ENCODE results near the gene LEKR1.

LEKR1 gene

DNA sequence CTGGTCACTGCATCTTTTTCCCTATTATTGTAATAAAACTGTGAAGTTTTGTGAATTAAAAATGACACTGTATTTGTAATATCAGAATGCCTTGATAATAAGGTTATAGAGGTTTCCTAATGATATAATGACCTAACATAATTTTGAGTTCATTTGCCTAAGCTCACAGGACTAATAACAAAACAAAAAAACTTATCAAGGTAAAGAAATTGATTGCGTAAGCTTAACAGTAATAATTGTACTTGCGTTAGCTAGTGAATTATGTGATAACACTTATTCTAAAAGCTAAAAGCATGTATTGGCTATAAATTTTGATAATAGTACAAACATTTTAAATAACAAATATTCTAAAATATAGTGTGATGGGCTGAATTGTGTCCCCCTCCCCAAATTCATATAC is 112.6 kb downstream of the LEKR1 start:
- DNase-seq (ENCODE audit: low spot score) = no peak
- TF ChIP-seq, protein P1, sequence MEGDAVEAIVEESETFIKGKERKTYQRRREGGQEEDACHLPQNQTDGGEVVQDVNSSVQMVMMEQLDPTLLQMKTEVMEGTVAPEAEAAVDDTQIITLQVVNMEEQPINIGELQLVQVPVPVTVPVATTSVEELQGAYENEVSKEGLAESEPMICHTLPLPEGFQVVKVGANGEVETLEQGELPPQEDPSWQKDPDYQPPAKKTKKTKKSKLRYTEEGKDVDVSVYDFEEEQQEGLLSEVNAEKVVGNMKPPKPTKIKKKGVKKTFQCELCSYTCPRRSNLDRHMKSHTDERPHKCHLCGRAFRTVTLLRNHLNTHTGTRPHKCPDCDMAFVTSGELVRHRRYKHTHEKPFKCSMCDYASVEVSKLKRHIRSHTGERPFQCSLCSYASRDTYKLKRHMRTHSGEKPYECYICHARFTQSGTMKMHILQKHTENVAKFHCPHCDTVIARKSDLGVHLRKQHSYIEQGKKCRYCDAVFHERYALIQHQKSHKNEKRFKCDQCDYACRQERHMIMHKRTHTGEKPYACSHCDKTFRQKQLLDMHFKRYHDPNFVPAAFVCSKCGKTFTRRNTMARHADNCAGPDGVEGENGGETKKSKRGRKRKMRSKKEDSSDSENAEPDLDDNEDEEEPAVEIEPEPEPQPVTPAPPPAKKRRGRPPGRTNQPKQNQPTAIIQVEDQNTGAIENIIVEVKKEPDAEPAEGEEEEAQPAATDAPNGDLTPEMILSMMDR (IDR thresholded peaks at IDR 0.05; ENCODE audit: borderline replicate concordance, control extremely low read depth, extremely low read depth, insufficient read depth, missing control alignments) = no peak
- in situ Hi-C loops (cut with MboI; ENCODE audit: low sequenced_read_pairs, unreplicated experiment) = no loop called here

DNA sequence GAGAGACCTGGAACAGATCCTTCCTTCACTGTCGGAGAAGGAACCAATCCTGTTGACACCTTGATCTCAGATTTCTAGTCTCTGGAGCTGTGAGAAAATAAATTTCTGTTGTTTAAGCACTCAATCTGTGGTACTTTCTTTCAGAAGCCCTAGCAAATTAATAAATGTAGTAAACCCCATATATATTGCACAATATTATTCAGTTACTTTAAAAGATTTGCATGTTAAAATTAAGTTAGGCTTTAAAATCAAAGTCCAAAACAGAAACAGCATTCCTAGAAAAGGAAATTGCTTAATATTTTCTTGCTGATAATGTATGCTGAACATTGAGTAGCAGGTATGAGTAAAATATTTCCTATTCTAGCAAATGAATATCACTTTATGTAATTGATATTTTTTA is 113.2 kb downstream of the LEKR1 start:
- no peak for DNase-seq (ENCODE audit: low spot score)
- TF ChIP-seq, protein P1 (IDR thresholded peaks at IDR 0.05; ENCODE audit: borderline replicate concordance, control extremely low read depth, extremely low read depth, insufficient read depth, missing control alignments) = no peak
- in situ Hi-C loops (cut with MboI; ENCODE audit: low sequenced_read_pairs, unreplicated experiment) = no loop called here

GRCh38 chr3:156941311-156941710 is 115.2 kb downstream of the LEKR1 start:
- TF ChIP-seq, protein P1 (IDR thresholded peaks at IDR 0.05; ENCODE audit: borderline replicate concordance, control extremely low read depth, extremely low read depth, insufficient read depth, missing control alignments) = no peak
- in situ Hi-C loops (cut with MboI; ENCODE audit: low sequenced_read_pairs, unreplicated experiment) = no loop called here
- DNase-seq (ENCODE audit: low spot score) = no peak

GRCh38 chr3:156948402-156949210 is 122.5 kb downstream of the LEKR1 start:
- DNase-seq (ENCODE audit: low spot score) = no peak
- in situ Hi-C loops (cut with MboI; ENCODE audit: low sequenced_read_pairs, unreplicated experiment) = no loop called here
- TF ChIP-seq, protein P1 (IDR thresholded peaks at IDR 0.05; ENCODE audit: borderline replicate concordance, control extremely low read depth, extremely low read depth, insufficient read depth, missing control alignments) = no peak

GRCh38 chr3:156952011-156952410 is 125.9 kb downstream of the LEKR1 start:
- TF ChIP-seq, protein P1 (IDR thresholded peaks at IDR 0.05; ENCODE audit: borderline replicate concordance, control extremely low read depth, extremely low read depth, insufficient read depth, missing control alignments) = no peak
- DNase-seq (ENCODE audit: low spot score) = no peak
- in situ Hi-C loops (cut with MboI; ENCODE audit: low sequenced_read_pairs, unreplicated experiment) = no loop called here

GRCh38 chr3:156957715-156958114 is 131.6 kb downstream of the LEKR1 start:
- DNase-seq (ENCODE audit: low spot score) = no peak
- in situ Hi-C loops (cut with MboI; ENCODE audit: low sequenced_read_pairs, unreplicated experiment) = no loop called here
- TF ChIP-seq, protein P1 (IDR thresholded peaks at IDR 0.05; ENCODE audit: borderline replicate concordance, control extremely low read depth, extremely low read depth, insufficient read depth, missing control alignments) = no peak
